ENCODE measurements around the gene MUCL3.

- TF ChIP-seq GTF2F1 (IDR thresholded peaks at IDR 0.05; ENCODE audit: borderline replicate concordance, low read depth, low read length) (no peak), TCF12 (IDR thresholded peaks at IDR 0.05; ENCODE audit: low read depth, low read length) (no peak), CTCF (IDR thresholded peaks at IDR 0.05; ENCODE audit: control extremely low read depth in 1 of 3, insufficient read depth in 1 of 3, low read depth in 1 of 3, low read length in 3 of 3) (no peak), POLR2A (IDR thresholded peaks at IDR 0.05; ENCODE audit: control extremely low read depth in 1 of 2, low read depth in 2 of 2, low read length in 2 of 2) (no peak), TAF1 (IDR thresholded peaks at IDR 0.05; ENCODE audit: low read depth, low read length) (no peak), EGR1 (IDR thresholded peaks at IDR 0.05; ENCODE audit: borderline replicate concordance, low read depth, low read length) (no peak)
Observed at GRCh38 chr6:31002471-31002870, 61.7 kb downstream of the MUCL3 start.

Measured in H1 (cell line).